Measurements from ENCODE around the gene ARF5.

DNA sequence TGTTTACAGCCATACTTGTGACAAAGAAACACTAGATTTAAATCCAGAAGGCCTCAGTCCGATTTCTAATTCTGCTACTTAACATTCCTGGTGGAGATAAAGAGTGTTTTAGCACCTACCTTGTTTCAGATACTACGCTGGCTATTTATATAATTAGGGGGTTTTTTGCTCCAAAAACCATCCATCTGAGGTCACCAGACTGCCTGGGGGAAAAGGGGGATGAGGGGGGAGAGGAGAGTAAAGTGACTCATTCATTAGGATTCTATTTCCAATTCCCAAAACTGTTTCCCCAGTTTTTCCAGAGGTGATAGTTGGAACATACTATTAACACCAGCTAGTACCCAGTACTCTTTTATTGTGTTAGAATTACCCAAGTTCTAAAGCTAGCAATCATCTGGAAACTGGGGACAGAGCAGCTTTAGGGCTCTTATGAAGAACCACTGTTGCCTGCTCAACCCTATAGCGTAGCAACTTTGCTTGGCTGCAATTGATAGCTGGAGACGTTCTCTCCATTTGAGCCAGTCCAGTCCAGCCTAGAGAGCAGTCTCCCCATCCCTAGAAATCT is 9.4 kb upstream of the ARF5 start:
- TF ChIP-seq POLR2A (IDR thresholded peaks at IDR 0.05; ENCODE audit: extremely low read depth, insufficient read length) (no peak), MAX (IDR thresholded peaks at IDR 0.05; ENCODE audit: low read depth, low read length) (no peak), MYC (IDR thresholded peaks at IDR 0.05; ENCODE audit: low read depth, low read length) (no peak)
- TF ChIP-seq, protein P1, sequence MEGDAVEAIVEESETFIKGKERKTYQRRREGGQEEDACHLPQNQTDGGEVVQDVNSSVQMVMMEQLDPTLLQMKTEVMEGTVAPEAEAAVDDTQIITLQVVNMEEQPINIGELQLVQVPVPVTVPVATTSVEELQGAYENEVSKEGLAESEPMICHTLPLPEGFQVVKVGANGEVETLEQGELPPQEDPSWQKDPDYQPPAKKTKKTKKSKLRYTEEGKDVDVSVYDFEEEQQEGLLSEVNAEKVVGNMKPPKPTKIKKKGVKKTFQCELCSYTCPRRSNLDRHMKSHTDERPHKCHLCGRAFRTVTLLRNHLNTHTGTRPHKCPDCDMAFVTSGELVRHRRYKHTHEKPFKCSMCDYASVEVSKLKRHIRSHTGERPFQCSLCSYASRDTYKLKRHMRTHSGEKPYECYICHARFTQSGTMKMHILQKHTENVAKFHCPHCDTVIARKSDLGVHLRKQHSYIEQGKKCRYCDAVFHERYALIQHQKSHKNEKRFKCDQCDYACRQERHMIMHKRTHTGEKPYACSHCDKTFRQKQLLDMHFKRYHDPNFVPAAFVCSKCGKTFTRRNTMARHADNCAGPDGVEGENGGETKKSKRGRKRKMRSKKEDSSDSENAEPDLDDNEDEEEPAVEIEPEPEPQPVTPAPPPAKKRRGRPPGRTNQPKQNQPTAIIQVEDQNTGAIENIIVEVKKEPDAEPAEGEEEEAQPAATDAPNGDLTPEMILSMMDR (IDR thresholded peaks at IDR 0.05; ENCODE audit: low read depth, low read length): no peak

Data from NB4 (cell line).